ENCODE measurements around the gene TAOK1.
A peak's percentile ranks its signal among the peaks of the same experiment; 100 is the strongest.

GRCh38 chr17:29369831-29370735 lies 20.1 kb upstream of the TAOK1 start:
- TF ChIP-seq CTCF (IDR thresholded peaks at IDR 0.05) (peak; percentile 78 to 81 (median 81)), POLR2A (IDR thresholded peaks at IDR 0.05) (no peak), POLR2AphosphoS5 (IDR thresholded peaks at IDR 0.05; ENCODE audit: insufficient read depth in 1 of 2, low read depth in 1 of 2) (peak in 1 of 2 donors; percentile 60)
